Spinal cord (tissue), 10 donors: Measurements from ENCODE around the gene GNLY. TPM values are rescaled to one million over a fixed set of nuclear protein-coding genes. Genes with fewer than 3 reads are reported as not detected.
"Not testable (repeated sequence)": the region's sequence is repeated elsewhere in the genome, so short reads cannot be mapped to it uniquely, and the experiment has no call there.

Source experiments
- DNase-seq, 6 donors: peaks; one replicate each; pipeline versions ENCODE4 v3.0.0 to v3.0.0-alpha.2; 2013 to 2015; ENCODE audit warnings: low spot score in 6 of 6, low read depth in 4 of 6
- H3K27ac ChIP-seq: one replicate; pipeline ENCODE4 v1.5.1; 2013; ENCODE audit warnings: low read depth, low read length, control low read depth
- H3K27me3 ChIP-seq: one replicate; pipeline ENCODE4 v1.6.1; 2013; ENCODE audit warnings: low read length; ENCODE audit not compliant: control insufficient read depth, insufficient read depth
- H3K36me3 ChIP-seq: one replicate; pipeline ENCODE4 v1.6.1; 2013; ENCODE audit warnings: low read length; ENCODE audit not compliant: control insufficient read depth, insufficient read depth
- H3K4me1 ChIP-seq: one replicate; pipeline ENCODE4 v1.6.1; 2013; ENCODE audit warnings: low read length; ENCODE audit not compliant: control insufficient read depth, insufficient read depth
- H3K4me3 ChIP-seq: one replicate; pipeline ENCODE4 v1.5.1; 2013; ENCODE audit warnings: low read depth, low read length, control low read depth
- H3K9me3 ChIP-seq: one replicate; pipeline ENCODE4 v1.6.1; 2013; ENCODE audit warnings: low read length; ENCODE audit not compliant: control insufficient read depth, insufficient read depth
- WGBS: methylation state at CpG from one replicate; pipeline ENCODE4 v1.1.5; 2013; ENCODE audit warnings: missing lambda C conversion rate; ENCODE audit not compliant: insufficient coverage; 5-methylcytosine and 5-hydroxymethylcytosine counted together
- polyA plus RNA-seq, 2 donors: library from polyadenylated mRNA; unstranded; fragments of 120-200 nt; gene quantifications; one replicate each; pipeline ENCODE4 v1.2.1, GENCODE V29; 2013; ENCODE audit not compliant: insufficient read length in 2 of 2
- total RNA-seq, 2 donors: library from RNA; depleted of rRNA in 1 of 2; stranded (reverse); fragments of 120-200 nt in 1 of 2; fragments of >200 nt in 1 of 2; gene quantifications; one replicate each; pipeline versions ENCODE4 v1.2.3 to v1.2.4, GENCODE V29; 2013 to 2014
- donor health status: healthy.

The GNLY gene
- total and polyA plus RNA-seq, 4 donors, result 0.40 to 0.80 (median 0.55) TPM; not detected in 1

DNA sequence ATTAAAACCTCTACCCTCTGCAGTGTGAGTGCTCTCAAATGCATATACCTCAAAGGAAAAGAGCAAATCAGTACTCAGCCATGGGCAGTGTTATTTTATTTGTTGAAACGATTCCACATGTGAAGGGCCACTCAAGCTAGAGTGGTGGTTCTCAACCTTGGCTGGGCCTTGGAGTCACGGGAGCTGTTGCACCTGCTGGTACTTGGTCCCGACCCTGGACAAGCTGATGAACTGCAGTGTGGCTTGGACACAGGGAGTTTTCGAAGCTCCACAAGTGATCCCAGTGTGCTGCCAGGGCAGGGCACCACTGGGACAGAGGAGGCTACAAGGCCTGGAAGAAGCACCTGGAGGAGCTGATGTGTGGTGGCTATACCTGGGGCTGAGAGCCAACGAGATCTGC lies 19.7 kb downstream of the GNLY start:
- Histone ChIP-seq H3K4me1 (peaks cover 28% of the 10 kb centered on the region), H3K27ac (no peak overlapping the region)
- WGBS, result 89% methylated on average over 5 of the region's 5 CpGs

DNA sequence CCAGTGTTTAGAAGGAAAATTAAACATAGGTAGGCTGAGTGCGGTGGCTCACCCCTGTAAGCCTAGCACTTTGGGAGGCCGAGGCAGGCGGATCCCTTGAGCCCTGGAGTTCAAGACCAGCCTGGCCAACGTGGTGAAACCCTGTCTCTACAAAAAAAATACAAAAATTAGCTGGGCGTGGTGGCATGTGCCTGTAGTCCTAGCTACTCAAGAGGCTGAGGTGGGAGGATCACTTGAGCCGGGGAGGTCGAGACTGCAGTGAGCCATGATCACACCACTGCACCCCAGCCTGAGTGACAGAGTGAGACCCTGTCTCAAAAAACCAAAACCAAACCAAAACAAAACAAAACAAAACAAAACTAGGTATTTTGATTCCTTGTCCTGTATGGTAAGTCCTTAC lies 20.3 kb downstream of the GNLY start:
- peaks cover 28% of the 10 kb centered on the region for H3K4me1 ChIP-seq
- H3K9me3 ChIP-seq, H3K4me3 ChIP-seq, DNase-seq, H3K27ac ChIP-seq, H3K27me3 ChIP-seq, H3K36me3 ChIP-seq: not testable (repeated sequence)
- WGBS, result 82% methylated on average over 4 of the region's 7 CpGs

More for the DNA sequence above, 19.7 kb downstream of the GNLY start:
- no peak for DNase-seq
- Histone ChIP-seq H3K27me3 (no peaks in the 10 kb centered on the region), H3K4me3 (no peak overlapping the region), H3K36me3 (no peaks in the 10 kb centered on the region), H3K9me3 (no peaks in the 10 kb centered on the region)

DNA sequence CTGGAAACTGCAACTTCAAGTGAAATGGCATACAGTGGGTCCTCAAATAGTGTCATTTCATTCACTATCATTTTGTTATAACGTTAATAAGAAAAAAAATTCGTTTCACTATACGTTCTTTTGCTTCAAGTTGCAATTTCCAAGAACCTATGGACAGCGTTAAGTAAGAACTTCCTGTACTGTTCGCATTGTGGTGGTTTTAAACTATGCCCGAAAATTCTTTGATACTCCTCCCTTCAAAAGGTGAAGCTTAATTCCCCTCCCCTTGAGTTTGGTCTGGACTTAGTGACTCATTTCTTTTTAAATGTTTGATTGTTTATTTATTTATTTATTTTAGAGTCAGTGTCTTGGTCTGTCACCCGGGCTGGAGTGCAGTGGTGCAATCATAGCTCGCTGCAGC lies 20.7 kb downstream of the GNLY start:
- no peak for DNase-seq
- no peak overlapping the region for H3K27ac ChIP-seq
- 91% methylated on average over 3 of the region's 8 CpGs for WGBS
- H3K27me3 ChIP-seq, result no peaks in the 10 kb centered on the region
- H3K9me3 ChIP-seq, result no peaks in the 10 kb centered on the region
- H3K4me1 ChIP-seq, result peaks cover 26% of the 10 kb centered on the region
- H3K4me3 ChIP-seq, result no peak overlapping the region
- H3K36me3 ChIP-seq, result no peaks in the 10 kb centered on the region

DNA sequence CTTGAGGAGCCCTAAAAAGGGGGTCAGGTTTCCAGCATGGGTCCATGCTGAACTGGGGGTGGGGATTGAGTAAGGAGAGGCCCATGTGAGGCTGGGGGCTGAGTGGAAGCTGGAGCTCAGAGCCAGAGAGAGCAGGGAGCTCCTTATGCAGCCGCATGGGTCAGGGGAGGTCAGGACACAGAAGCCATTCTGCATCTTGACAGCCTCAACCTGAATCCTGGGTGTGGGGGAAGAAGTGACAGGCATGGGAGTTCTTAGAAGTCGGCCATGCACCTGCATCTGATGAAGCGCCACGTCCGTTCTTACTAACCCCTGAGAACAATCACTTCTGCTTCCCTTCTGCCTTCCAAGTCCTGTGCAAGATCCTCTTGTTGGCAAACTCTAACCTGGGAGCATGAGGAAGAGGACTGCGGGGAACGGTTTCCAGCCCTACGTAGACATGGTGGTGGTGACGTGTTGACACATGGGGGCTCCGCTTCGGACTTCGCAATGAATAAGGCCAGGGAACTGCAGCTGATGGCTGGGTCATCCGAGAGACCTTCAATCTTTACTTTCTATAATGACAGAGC lies 22.3 kb downstream of the GNLY start:
- no peaks in the 10 kb centered on the region for H3K36me3 ChIP-seq
- no peaks in the 10 kb centered on the region for H3K27me3 ChIP-seq
- DNase-seq, result no peak
- no peak overlapping the region for H3K27ac ChIP-seq
- H3K9me3 ChIP-seq, result no peaks in the 10 kb centered on the region
- H3K4me3 ChIP-seq, result no peak overlapping the region
- 81% methylated on average over 4 of the region's 13 CpGs for WGBS
- H3K4me1 ChIP-seq, result peaks cover 12% of the 10 kb centered on the region

DNA sequence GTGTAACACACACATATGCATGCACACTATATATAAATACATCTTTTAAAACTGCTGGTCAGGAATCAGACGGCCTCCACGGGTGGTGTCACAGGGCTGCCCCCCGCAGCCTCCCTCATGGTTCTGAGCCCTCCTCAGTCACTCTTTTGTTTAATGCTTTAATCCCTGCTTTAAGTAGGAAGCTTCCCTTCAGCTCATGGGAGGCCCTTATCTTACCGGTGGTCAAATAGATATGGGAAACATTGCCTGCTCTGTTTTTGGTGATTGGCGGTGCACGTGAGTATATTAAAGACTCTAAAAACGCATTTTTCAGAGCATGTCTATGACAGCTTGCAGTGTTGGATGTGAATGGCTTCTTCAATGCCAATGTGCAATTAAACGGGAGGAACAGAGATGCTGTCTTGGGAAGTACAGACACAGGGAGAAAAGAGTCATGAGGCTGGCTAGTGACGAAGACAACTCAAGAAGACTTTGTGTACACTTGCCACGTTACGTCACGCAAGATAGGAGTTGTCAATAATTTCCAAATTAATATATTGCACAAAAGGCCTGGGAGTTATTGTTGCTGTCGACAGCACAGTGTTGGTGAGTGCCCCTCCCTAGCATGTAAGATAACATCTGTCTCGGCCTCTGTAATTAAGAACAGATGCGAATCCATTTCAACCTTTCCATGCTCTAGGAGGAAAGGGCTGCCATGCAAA lies 23.3 kb downstream of the GNLY start:
- WGBS, result 84% methylated on average over 6 of the region's 15 CpGs
- DNase-seq, result no peak

DNA sequence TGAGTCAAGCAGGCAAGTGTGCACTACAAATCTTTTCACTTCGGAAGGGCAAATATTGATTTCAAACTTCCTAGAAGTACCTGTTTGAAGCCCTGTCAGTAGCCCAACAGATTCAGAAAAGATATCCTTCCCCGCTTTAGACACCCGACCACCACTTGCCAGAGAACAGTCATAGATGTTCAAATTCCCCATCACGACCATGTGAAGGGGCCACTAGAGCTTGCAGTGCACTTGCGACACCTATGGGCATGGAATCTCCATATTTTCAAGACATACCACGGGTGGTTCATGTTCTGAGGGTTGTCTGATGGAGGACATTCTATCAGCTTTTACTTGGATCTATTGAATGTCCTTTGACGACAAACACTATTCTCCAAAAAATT lies 23.8 kb downstream of the GNLY start:
- Histone ChIP-seq H3K27ac (no peak overlapping the region), H3K36me3 (no peaks in the 10 kb centered on the region), H3K9me3 (no peaks in the 10 kb centered on the region), H3K4me1 (peaks cover 4% of the 10 kb centered on the region), H3K4me3 (no peak overlapping the region), H3K27me3 (no peaks in the 10 kb centered on the region)
- no peak for DNase-seq
- WGBS, result 96% methylated on average over 4 of the region's 7 CpGs

More for the DNA sequence above, 23.3 kb downstream of the GNLY start:
- Histone ChIP-seq H3K4me1 (peaks cover 8% of the 10 kb centered on the region), H3K9me3 (no peaks in the 10 kb centered on the region), H3K27me3 (no peaks in the 10 kb centered on the region), H3K36me3 (no peaks in the 10 kb centered on the region), H3K27ac (no peak overlapping the region), H3K4me3 (no peak overlapping the region)

DNA sequence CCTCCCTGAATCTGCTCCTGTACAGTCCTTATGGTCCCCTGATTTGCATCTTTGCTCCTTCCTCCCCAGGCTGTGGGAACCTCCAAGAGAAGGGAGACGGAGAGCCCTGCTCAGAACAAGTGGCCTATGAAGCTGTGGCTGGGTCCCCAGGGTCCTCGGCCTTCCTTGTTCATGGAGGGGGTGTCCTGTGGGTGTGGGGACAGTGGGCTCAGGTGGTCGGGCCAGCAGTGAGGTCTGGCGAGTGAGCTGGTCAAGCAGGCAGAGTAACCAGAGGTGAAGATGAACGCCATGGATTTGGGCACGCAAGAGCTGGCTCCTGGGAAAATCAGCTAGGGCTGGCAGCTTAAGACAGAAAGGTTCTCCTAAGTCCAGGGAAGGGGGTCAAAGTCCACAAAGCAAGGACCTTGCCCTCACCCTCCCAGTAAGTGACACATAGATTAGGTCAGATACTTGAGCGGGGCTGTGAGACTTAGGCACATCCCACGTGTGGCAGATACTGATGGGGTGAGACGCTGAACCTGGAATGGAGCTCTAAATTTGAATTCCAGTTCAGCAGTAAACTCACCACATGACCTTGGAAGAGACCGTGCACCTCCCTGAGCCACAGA lies 24.8 kb downstream of the GNLY start:
- H3K9me3 ChIP-seq, result no peaks in the 10 kb centered on the region
- no peak overlapping the region for H3K27ac ChIP-seq
- 91% methylated on average over 8 of the region's 10 CpGs for WGBS
- H3K36me3 ChIP-seq, result no peaks in the 10 kb centered on the region
- DNase-seq, result no peak
- no peaks in the 10 kb centered on the region for H3K4me1 ChIP-seq
- no peaks in the 10 kb centered on the region for H3K27me3 ChIP-seq
- H3K4me3 ChIP-seq, result no peak overlapping the region

DNA sequence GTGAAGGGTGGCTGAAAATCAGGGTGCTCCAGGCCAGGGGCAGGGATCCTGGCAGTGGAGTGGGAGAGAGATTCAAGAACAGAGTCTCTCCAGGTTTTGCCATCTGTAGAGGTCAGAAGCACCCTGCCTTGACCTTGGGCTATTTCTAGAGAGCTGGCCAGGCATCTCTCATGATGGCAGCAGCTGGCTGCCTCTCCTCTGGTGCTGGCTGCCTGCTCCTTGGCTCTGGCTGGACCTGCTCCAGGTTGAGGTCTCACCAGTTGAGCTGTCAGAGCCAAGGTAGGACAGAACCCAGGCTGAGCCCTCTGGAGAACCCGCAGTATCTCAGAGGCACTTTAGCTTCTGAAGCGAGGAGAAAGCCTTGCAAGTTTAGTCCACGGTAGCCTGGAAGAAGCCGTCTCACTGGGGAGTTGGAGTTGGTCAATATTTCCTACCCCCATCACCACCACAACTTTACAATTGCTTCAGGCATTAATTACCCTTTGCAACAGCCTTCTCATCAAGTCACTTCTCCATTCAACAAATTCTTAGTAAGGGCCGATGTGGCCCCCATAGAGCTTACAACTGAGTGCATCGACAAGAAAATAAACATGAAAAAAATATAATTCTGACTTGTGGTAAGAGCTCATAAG lies 25.6 kb downstream of the GNLY start:
- no CpG with 5 or more reads among the region's 6 CpGs for WGBS
- H3K27ac ChIP-seq, result no peak overlapping the region
- no peak for DNase-seq

DNA sequence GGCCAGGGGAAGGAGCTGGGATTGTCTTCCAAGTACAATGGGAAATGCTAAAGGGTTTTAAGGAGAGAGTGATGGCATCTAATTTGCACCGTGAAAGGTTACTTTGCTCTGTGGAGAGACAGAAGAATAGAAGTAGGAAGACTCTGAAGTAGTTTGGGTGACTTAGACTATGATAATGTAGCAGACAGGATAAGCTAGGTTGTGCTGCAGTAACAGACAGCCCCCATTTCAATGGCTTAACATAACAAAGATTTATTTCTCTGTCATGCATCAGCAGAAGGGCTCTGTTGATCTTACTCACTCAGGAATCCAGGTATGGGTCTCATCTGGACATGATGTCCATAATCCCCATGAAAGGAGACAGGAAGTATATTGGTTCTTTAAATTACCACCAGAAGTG lies 26.4 kb downstream of the GNLY start:
- 75% methylated on average over 1 of the region's 1 CpG for WGBS
- H3K4me3 ChIP-seq, result no peak overlapping the region
- DNase-seq, result no peak
- H3K36me3 ChIP-seq, result no peaks in the 10 kb centered on the region
- H3K27ac ChIP-seq, result no peak overlapping the region
- no peaks in the 10 kb centered on the region for H3K9me3 ChIP-seq
- H3K27me3 ChIP-seq, result no peaks in the 10 kb centered on the region
- H3K4me1 ChIP-seq, result peaks cover 4% of the 10 kb centered on the region

More for the DNA sequence above, 25.6 kb downstream of the GNLY start:
- Histone ChIP-seq H3K4me1 (peaks cover under 1% of the 10 kb centered on the region), H3K9me3 (no peaks in the 10 kb centered on the region), H3K4me3 (no peak overlapping the region), H3K27me3 (no peaks in the 10 kb centered on the region), H3K36me3 (no peaks in the 10 kb centered on the region)
